Stimulated activated CD4-positive, alpha-beta T cell treated with anti-CD3 and anti-CD28 coated beads, TNF-alpha, amount 100 ng/mL, for 1 hour (primary cell): ENCODE results near the gene INSIG2.

ENCODE experiments used
- DNase-seq, 3 donors: peaks; one replicate each; pipeline ENCODE4 v3.0.0-alpha.2; 2020; ENCODE audit warnings: low read depth in 3 of 3, low spot score in 1 of 3

INSIG2 gene

DNA sequence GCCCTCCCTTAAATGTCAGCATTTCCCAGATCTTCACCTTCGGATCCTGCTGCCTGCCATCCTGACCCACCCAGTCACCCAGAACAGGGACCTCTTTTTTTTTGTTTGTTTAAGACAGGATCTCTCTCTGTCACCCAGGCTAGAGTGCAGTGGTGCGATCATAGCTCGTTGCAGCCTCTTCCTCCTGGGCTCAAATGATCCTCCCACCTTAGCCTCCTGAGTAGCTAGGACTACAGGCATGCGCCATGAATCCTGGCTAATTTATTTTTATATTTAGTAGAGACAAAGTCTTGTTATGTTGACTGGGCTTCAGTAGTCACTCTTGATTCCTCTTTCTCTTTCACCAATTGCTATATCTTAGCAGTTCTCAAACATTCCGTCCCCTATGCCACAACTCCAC lies 39.0 kb downstream of the INSIG2 start:
- no peak for DNase-seq

DNA sequence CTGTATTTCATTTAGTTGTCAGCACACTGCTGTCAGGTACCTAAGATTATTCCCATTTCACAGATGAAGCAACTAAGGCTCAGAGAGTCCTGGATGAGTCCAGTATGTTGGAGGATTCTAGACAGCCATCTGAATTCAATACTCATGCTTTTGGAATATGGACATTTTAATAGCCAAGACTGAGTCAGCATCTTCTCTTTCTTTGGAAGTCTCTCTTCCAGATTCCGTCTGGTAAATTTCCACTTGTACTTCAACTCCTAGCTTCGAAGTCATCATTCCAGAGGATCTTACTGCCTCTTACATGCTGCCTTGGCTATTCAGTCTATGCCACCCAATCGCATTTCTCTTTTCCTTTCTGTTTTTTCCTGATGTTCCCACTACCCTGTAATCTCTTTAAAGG lies 40.6 kb downstream of the INSIG2 start:
- DNase-seq, result no peak

DNA sequence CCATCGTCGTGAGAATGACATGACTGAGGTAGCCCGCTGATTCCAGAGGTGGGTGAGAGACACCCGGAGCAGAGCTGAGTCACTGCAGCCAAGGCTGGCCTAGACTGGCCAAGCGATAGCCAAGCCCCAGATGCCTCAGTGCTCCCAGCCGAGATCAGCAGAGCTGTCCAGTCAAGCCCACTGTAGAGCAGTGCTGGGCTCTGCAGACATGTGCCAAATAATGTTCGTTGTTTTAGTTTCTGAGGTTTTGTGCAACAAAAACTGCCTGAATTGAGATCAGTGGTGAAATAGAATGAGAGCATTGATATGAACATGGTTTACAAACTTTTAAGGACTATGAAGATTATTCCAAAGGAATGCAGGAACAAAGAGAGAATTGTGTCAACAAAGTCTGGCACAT lies 42.1 kb downstream of the INSIG2 start:
- DNase-seq, result no peak

DNA sequence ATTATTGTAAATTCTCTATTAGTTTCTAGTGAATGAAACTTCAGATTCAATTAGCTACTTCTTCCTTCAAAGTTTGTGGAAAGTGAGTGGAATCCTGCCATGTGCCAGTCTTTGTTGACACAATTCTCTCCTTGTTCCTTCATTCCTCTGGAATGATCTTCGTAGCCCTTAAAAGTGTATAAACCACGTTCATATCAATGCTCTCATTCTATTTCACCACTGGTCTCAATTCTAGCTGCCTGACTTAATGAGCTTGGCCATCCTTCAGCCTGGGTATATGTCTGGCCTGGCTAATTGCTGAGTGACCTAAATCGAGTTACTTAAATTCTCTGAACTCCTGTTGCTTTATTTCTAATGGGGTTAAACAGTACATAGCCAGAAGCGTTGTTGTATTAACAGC lies 43.5 kb downstream of the INSIG2 start:
- no peak for DNase-seq

DNA sequence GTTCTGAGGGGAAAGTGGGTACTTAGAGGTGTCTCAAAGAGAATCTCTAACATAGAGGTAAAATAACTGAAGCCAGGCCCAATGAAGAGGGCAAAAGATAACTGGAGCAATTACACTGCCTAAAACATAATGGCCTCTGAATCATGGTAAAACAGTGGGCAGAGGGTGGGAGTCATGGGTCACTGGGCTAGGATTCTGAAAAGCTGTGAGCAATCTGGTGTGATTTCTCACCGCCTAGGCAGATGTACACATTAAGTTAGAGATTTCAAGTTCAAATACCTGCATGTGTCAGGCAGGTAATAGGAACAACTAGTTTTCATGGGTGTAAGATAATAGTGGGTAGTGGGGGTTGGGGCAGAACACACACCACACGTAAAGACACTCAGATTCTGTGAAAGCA lies 45.6 kb downstream of the INSIG2 start:
- no peak for DNase-seq

DNA sequence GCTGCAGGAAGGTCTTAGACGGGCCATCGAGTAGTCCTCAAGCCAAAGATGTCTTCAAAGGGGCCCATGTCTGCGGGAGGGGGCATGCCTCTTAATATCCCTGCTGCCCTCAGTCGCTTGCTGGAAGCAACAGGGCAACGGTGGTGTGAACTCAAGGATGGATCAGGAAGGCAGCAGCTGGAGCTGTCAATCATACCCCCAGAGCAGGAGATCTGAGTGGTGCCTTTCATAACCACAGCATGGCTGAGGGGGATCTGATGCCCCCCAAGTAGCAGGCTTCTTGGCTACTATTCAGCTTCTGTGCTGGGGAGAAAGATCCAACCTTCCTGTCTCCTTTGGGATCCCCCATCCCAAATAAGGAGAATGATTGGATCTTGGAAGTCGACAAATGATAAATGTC lies 46.4 kb downstream of the INSIG2 start:
- no peak for DNase-seq

DNA sequence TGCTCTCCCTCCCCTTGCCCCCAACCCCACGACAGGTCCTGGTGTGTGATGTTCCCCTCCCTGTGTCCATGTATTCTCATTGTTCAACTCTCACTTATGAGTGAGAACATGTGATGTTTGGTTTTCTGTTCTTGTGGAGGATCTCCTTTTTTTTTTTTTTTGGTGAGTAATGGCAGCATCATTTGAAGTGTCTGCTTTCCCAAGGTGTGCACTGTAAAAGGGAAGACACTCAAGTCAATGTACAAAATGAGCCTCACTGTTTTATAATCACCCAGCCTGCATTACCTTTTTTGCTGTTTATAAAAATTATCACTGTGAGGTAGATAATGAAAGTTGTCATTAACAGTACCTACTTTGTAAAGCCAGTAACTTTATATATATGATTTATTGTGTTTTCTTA lies 56.9 kb downstream of the INSIG2 start:
- DNase-seq, result no peak

DNA sequence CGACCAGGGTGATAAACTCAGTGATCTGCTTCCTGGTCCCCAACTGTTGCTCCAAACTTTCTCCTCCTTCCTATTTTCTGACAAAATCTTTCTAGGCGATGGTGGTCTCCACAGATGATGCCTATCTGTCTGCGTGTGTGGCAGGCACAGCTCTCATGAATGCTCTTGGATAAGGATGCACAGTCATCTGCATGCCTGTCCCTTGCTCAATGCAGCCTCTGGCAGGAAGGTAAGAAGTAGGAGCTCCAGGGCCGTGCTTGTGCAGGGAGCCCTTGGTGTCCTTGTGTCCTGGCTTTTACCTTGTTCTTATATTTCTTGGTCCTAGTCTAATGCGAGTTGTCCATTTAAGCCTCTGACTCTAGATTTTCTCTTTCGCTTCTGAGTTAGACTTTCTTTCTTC lies 57.5 kb downstream of the INSIG2 start:
- no peak for DNase-seq

DNA sequence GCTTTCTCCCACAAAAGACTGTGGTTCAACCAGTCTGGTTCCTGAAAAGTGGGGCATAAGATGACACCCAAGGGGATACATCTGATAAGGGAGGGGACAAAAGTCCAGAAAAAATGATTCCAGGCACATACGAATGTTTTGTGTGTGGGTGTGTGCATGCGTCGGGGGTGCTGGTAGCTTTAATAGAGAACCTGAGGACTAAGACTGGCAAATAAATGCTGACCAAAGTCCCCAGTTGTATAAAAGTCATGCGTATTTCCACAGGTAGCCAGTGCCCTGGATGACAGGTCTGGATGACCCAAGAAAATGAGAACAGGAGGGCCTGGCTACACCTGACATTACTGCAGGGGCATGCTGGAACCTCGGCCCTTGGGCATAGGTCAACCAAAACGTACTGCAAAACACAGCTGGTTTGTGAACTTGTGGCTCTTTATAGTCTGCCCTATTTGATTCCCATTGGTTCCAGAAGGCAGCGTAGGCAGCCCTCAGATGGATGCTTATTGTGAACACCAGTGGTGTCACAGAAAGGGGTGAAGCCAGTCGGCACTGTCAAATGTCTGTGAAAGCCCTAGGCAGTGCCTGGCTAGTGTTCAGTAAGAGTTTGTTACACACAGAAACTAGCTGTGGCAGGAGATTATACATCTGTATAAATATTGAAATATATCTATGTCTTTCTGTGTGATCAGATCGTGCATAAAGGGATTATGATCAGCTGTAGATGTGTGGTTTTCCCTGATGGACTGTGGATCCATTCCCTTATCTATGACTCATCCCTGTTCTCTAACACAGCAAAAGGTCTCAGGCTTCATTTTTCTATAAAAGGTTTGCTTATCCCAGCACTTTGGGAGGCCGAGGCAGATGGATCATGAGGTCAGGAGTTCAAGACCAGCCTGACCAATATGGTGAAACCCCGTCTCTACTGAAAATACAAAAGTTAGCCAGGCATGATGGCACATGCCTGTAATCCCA lies 58.3 kb downstream of the INSIG2 start:
- DNase-seq, result no peak

DNA sequence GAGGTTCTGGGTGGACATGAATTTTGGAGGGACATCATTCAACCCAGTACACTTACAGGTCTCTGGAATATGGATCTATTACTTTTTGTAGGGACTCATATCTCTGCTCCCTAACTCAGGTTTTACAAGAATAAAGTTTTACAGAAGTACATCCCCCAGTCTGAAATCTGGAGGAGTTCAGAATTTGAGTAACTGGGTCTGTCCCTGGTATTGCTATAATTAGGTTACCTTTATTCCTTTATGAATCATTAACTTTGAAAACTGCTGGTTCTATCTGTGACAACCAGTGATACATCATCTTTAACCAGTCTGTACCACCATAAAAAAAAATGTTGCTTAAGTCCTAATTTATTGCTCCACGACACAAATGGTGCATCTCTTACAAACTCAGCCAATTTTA lies 59.9 kb downstream of the INSIG2 start:
- DNase-seq, result no peak

DNA sequence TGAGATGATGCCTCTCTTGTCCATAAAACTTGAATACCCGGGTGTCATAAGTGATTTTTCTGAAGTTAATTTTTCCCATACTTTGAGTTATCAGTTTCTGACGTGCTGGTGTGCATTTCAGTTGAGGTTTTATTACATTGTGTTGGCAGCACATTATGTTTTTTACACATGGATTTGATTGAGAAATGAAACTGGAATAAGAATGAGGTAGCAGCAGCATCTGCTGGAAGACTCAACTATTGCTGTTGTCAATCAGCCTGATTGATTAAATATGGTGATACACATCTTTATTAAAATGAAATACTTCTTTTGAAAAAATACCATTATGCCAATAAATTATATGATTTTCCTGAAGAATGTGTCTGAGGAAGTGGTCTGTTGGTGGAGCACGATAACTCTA lies 60.5 kb downstream of the INSIG2 start:
- DNase-seq, result no peak

DNA sequence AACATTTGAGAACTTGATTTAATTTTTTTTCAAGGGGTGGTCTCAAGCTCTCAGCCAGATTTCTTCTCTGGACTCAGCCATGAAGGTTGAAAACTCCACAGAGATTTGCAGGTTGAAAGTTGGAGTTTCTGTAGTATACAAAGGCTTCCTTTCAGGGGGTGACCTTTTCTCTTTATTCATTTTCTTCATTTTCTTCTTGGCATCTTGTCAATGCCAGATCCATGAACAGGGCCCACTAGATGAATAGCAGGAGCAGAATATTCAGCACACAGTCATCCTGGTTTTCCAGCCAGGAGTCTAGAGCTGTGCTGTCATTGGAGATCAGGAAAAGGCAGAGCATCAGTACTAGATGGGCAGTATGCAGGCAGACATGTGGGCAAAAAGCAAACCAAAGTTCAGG lies 62.0 kb downstream of the INSIG2 start:
- DNase-seq, result no peak

DNA sequence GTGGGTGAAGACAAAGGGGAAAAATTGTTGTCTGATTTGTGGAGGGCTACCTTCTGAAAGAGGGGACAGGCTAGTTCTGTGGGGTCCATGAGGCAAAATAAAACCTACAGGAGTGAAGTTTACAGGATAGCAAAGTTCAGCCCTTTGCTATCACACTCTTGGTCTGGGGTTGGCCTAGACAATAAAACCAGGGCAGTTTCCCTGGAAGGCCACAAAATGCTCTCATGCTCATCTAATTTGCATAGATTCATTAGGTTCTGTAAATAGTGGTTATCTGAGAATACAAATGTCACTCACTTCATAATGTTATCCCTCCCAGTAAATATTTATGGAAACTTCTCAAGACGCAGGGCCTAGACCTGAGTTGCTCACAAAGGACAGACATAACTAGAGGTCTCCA lies 63.6 kb downstream of the INSIG2 start:
- no peak for DNase-seq

DNA sequence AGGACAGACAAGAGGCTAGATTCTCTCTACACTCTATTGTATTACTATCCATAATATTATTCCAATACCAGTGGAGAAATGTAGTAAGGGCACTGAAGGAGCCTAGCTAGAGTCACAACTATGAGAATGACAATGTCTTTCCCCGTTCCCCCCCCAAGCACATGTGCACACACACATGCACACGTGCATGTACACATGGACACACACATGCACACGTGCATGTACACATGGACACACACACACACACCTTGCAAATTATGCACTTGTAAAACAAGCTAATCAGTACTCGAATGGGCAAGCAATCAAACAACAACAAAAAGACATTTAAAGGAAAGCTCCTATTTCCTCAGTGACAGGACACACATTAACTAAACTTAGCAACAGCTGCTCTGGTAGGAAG lies 65.2 kb downstream of the INSIG2 start:
- no peak for DNase-seq

DNA sequence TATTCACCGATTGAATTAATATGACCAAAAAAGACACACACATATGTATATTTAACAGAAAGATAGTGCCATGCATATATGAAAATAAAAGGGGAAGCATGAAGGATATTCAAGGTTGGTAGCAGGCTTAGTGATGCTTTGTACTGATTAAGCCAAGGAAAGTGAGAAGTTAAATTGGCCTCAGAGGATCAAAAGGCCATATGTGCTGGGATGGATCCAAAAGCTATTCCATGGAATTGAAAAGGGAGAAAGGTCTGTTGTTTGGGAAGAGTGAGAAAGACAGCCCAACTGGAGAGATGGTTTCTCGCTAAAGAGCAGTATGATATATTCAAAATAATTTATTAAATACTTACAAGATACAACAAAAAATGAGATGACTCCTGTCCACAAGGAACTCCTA lies 65.9 kb downstream of the INSIG2 start:
- DNase-seq, result no peak
